HepG2 (cell line): Measurements from ENCODE around the gene HK2. TPM values are rescaled to one million over a fixed set of nuclear protein-coding genes. Genes with fewer than 3 reads are reported as not detected.
A peak's percentile ranks its signal among the peaks of the same experiment; 100 is the strongest.

Source experiments
- EED ChIP-seq: sonication (generic); formaldehyde crosslinking; IDR thresholded peaks from 2 replicates; pipeline ENCODE4 v1.5.0; 2020; ENCODE audit warnings: mild to moderate bottlenecking, missing genetic modification reagents
- ERF ChIP-seq: IDR thresholded peaks from 2 replicates; pipeline ENCODE4 v1.6.1; 2018; ENCODE audit warnings: missing biosample characterization, missing genetic modification reagents
- FOXA3 ChIP-seq: IDR thresholded peaks from 2 replicates; pipeline ENCODE4 v1.6.1; 2016; ENCODE audit warnings: missing genetic modification reagents, missing compliant biosample characterization
- FOXC1 ChIP-seq: sonication (generic); formaldehyde crosslinking; IDR thresholded peaks from 2 replicates; pipeline ENCODE4 v1.8.0; 2022; ENCODE audit warnings: mild to moderate bottlenecking, missing genetic modification reagents, borderline replicate concordance
- HCFC1 ChIP-seq: fragments of 150-350 bp; IDR thresholded peaks from 2 replicates; pipeline ENCODE4 v1.6.1; 2014; ENCODE audit warnings: low read depth, low read length
- HMGXB4 ChIP-seq, 2 experiments: sonication (generic) in 1 of 2; formaldehyde crosslinking in 1 of 2; IDR thresholded peaks; 2 replicates each; pipeline versions ENCODE4 v1.4.0 to v1.6.1; 2018 to 2020; ENCODE audit warnings: missing genetic modification reagents in 2 of 2, borderline replicate concordance in 1 of 2, low read depth in 1 of 2, mild to moderate bottlenecking in 1 of 2, missing biosample characterization in 1 of 2
- MAX ChIP-seq: IDR thresholded peaks from 2 replicates; pipeline ENCODE4 v1.6.1; 2012; ENCODE audit warnings: inconsistent platforms
- SALL1 ChIP-seq: sonication (generic); formaldehyde crosslinking; IDR thresholded peaks from 2 replicates; pipeline ENCODE4 v1.8.0; 2022; ENCODE audit warnings: mild to moderate bottlenecking, missing genetic modification reagents
- SMC3 ChIP-seq: IDR thresholded peaks from 2 replicates; pipeline ENCODE4 v1.6.1; 2011; ENCODE audit warnings: low read length, improper control_type of control experiment
- ZBTB38 ChIP-seq: sonication (generic); formaldehyde crosslinking; IDR thresholded peaks from 2 replicates; pipeline ENCODE4 v1.5.1; 2020; ENCODE audit warnings: mild to moderate bottlenecking, missing genetic modification reagents
- ZNF274 ChIP-seq: sonication (generic); formaldehyde crosslinking; IDR thresholded peaks from 2 replicates; pipeline ENCODE4 v1.5.1; 2020; ENCODE audit warnings: mild to moderate bottlenecking, missing genetic modification reagents
- ZNF574 ChIP-seq: sonication (generic); formaldehyde crosslinking; IDR thresholded peaks from 2 replicates; pipeline ENCODE4 v1.4.0; 2020; ENCODE audit warnings: missing genetic modification reagents
- ZNF687 ChIP-seq: sonication (generic); formaldehyde crosslinking; IDR thresholded peaks from 2 replicates; pipeline ENCODE4 v1.5.1; 2020; ENCODE audit warnings: mild to moderate bottlenecking, missing genetic modification reagents, moderate library complexity
- ZNF768 ChIP-seq: sonication (generic); formaldehyde crosslinking; IDR thresholded peaks from 2 replicates; pipeline ENCODE4 v1.4.0; 2020; ENCODE audit warnings: missing genetic modification reagents
- ZNF839 ChIP-seq: sonication (generic); formaldehyde crosslinking; IDR thresholded peaks from 2 replicates; pipeline ENCODE4 v1.4.0; 2020; ENCODE audit warnings: missing genetic modification reagents, mild to moderate bottlenecking, borderline replicate concordance
- polyA plus RNA-seq, 8 experiments: library from polyadenylated mRNA; depleted of rRNA in 3 of 8; stranded (reverse) in 7 of 8; unstranded in 1 of 8; fragments of >200 nt; fragmentation: Illumina TruSeq in 4 of 8; extraction: Trizol in 4 of 8; gene quantifications; 2 replicates each; pipeline versions ENCODE4 v1.2.1 to v1.2.3, GENCODE V29; 2011 to 2016; ENCODE audit warnings: low read depth in 4 of 8, missing spikeins in 1 of 8, mixed read lengths in 1 of 8; ENCODE audit not compliant: insufficient read depth in 1 of 8
- total RNA-seq, 5 experiments: library from RNA; depleted of rRNA; stranded (reverse); fragments of >200 nt; fragmentation: Illumina TruSeq; extraction: Trizol; gene quantifications; 2 replicates each; pipeline ENCODE4 v1.2.3, GENCODE V29; 2016; ENCODE audit warnings: low read depth in 1 of 5

The HK2 gene
- total and polyA plus RNA-seq, 2 of the 13 experiments (the other 11 are each of a cell fraction or from before 2014, with no cell fraction given) = 13.2 to 101 TPM

- TF ChIP-seq HMGXB4 (CRISPR knock-in tag; IDR thresholded peaks at IDR 0.05; ENCODE audit: borderline replicate concordance in 1 of 2, low read depth in 1 of 2) = 0 out of 4 replicates have a peak, but pooled peaks of 1 of the 2 experiments have one; percentile 40
- peak; percentile 80 for TF ChIP-seq ZNF687 (CRISPR knock-in tag)
- peak; percentile 56; the same call in 1 of the 2 replicates for TF ChIP-seq ZNF274
- TF ChIP-seq ZNF768 (CRISPR knock-in tag) = peak; percentile 17; the same call in 1 of the 2 replicates
- 0 out of 2 replicates have a peak, but pooled peaks have one; percentile 6 for TF ChIP-seq FOXA3 (CRISPR knock-in tag)
- TF ChIP-seq FOXC1 (CRISPR knock-in tag) = 0 out of 2 replicates have a peak, but pooled peaks have one; percentile 33
- TF ChIP-seq ZNF574 = peak; percentile 36; the same call in 1 of the 2 replicates
- no peak for TF ChIP-seq ERF (CRISPR knock-in tag)
- TF ChIP-seq HCFC1 = no peak
- TF ChIP-seq ZNF839 (CRISPR knock-in tag) = 0 out of 2 replicates have a peak, but pooled peaks have one; percentile 14
- TF ChIP-seq EED = 0 out of 2 replicates have a peak, but pooled peaks have one; percentile 65
- peak; percentile 18; the same call in 1 of the 2 replicates for TF ChIP-seq MAX
- peak; percentile 97 for TF ChIP-seq ZBTB38 (CRISPR knock-in tag)
- peak; percentile 62 for TF ChIP-seq SALL1 (CRISPR knock-in tag)
- peak; percentile 22; the same call in 1 of the 2 replicates for TF ChIP-seq SMC3
- TF ChIP-seq, all 625 proteins: peak for 66
Measured at GRCh38 chr2:74919827-74920226, 85.9 kb downstream of the HK2 start (continued).
